Measurements from ENCODE around the gene MIGA2.
"Not testable (repeated sequence)": the region's sequence is repeated elsewhere in the genome, so short reads cannot be mapped to it uniquely, and the experiment has no call there.

MIGA2 gene

GRCh38 chr9:129100383-129101169 lies 64.2 kb downstream of the MIGA2 start:
- no peak for DNase-seq (ENCODE audit: low read depth)

GRCh38 chr9:129101279-129101678 lies 64.9 kb downstream of the MIGA2 start:
- DNase-seq (ENCODE audit: low read depth) = no peak

- no peak for DNase-seq (ENCODE audit: low read depth)
Measured at GRCh38 chr9:129102095-129102525, 65.7 kb downstream of the MIGA2 start.

- no peak for DNase-seq (ENCODE audit: low read depth)
Measured at GRCh38 chr9:129102791-129103594, 66.6 kb downstream of the MIGA2 start.

- DNase-seq (ENCODE audit: low read depth) = no peak
Measured at GRCh38 chr9:129103595-129103965, 67.2 kb downstream of the MIGA2 start.

GRCh38 chr9:129104051-129104450 lies 67.6 kb downstream of the MIGA2 start:
- no peak for DNase-seq (ENCODE audit: low read depth)

- no peak for DNase-seq (ENCODE audit: low read depth)
Measured at GRCh38 chr9:129105857-129106694, 69.7 kb downstream of the MIGA2 start.

GRCh38 chr9:129107651-129108050 lies 71.2 kb downstream of the MIGA2 start:
- DNase-seq (ENCODE audit: low read depth) = no peak

- no peak for DNase-seq (ENCODE audit: low read depth)
Measured at GRCh38 chr9:129108083-129108804, 71.8 kb downstream of the MIGA2 start.

- no peak for DNase-seq (ENCODE audit: low read depth)
Measured at GRCh38 chr9:129108805-129109536, 72.5 kb downstream of the MIGA2 start.

GRCh38 chr9:129109537-129109903 lies 73.1 kb downstream of the MIGA2 start:
- DNase-seq (ENCODE audit: low read depth) = no peak

- no peak for DNase-seq (ENCODE audit: low read depth)
Measured at GRCh38 chr9:129109952-129110739, 73.7 kb downstream of the MIGA2 start.

- peak; percentile 96 for DNase-seq (ENCODE audit: low read depth)
Measured at GRCh38 chr9:129110740-129111527, 74.5 kb downstream of the MIGA2 start, which contains the start of the genes CRAT and PTPA. Gene CRAT, minus strand, starts transcription at chr9:129110793. Its CDS starts 284 bp downstream, at chr9:129110509. Gene PTPA, plus strand, starts transcription at chr9:129111415. Its CDS starts 186 bp downstream, at chr9:129111601.

GRCh38 chr9:129111528-129112151 lies 75.2 kb downstream of the MIGA2 start:
- DNase-seq (ENCODE audit: low read depth) = no peak

GRCh38 chr9:129112526-129112925 lies 76.1 kb downstream of the MIGA2 start:
- DNase-seq (ENCODE audit: low read depth) = not testable (repeated sequence)

- DNase-seq (ENCODE audit: low read depth) = no peak
Measured at GRCh38 chr9:129113645-129114304, 77.3 kb downstream of the MIGA2 start.

- DNase-seq (ENCODE audit: low read depth) = no peak
Measured at GRCh38 chr9:129118799-129119198, 82.4 kb downstream of the MIGA2 start.

GRCh38 chr9:129121483-129121882 lies 85.1 kb downstream of the MIGA2 start:
- DNase-seq (ENCODE audit: low read depth) = no peak
